Spleen (tissue), 11 donors: Measurements from ENCODE around the gene OR5K2. TPM values are rescaled to one million over a fixed set of nuclear protein-coding genes. Genes with fewer than 3 reads are reported as not detected.

Source experiments
- DNase-seq: peaks from one replicate; pipeline ENCODE4 v3.0.0-alpha.2; 2020
- H3K27ac ChIP-seq, 8 donors: fragments of 200-600 bp; sonication (generic) in 7 of 8; 1 replicate in 4 of 8; 2 replicates in 4 of 8; pipeline versions ENCODE4 v1.5.0 to v1.8.0; 2016 to 2021; ENCODE audit warnings: inconsistent platforms in 4 of 8, mild to moderate bottlenecking in 4 of 8, moderate library complexity in 1 of 8
- H3K27me3 ChIP-seq, 7 donors: fragments of 200-600 bp; sonication (generic) in 6 of 7; replicated peaks in 1 of 7; 1 replicate in 4 of 7; 2 replicates in 3 of 7; pipeline versions ENCODE4 v1.5.0 to v1.8.0; 2016 to 2021; ENCODE audit warnings: inconsistent platforms in 3 of 7, mild to moderate bottlenecking in 1 of 7
- H3K36me3 ChIP-seq, 6 donors: fragments of 200-600 bp; sonication (generic) in 5 of 6; 1 replicate in 4 of 6; 2 replicates in 2 of 6; pipeline versions ENCODE4 v1.5.0 to v1.8.0; 2016 to 2021; ENCODE audit warnings: inconsistent platforms in 2 of 6
- H3K4me1 ChIP-seq, 6 donors: fragments of 200-600 bp; sonication (generic) in 5 of 6; 1 replicate in 3 of 6; 2 replicates in 3 of 6; pipeline versions ENCODE4 v1.5.0 to v1.8.0; 2016 to 2021; ENCODE audit warnings: inconsistent platforms in 3 of 6
- H3K4me3 ChIP-seq, 8 donors: fragments of 200-600 bp; sonication (generic) in 7 of 8; 1 replicate in 4 of 8; 2 replicates in 4 of 8; pipeline versions ENCODE4 v1.5.0 to v1.8.0; 2016 to 2021; ENCODE audit warnings: inconsistent platforms in 4 of 8, mild to moderate bottlenecking in 4 of 8, moderate library complexity in 2 of 8
- H3K9me3 ChIP-seq, 8 donors: fragments of 200-600 bp; sonication (generic) in 7 of 8; 1 replicate in 4 of 8; 2 replicates in 4 of 8; pipeline versions ENCODE4 v1.5.0 to v1.8.0; 2016 to 2021; ENCODE audit warnings: inconsistent platforms in 4 of 8
- CTCF ChIP-seq, 11 experiments: fragments of 200-600 bp in 7 of 11; fragments of 450-650 bp in 4 of 11; sonication (generic) in 4 of 11; IDR thresholded peaks in 8 of 11; conservative IDR thresholded peaks in 3 of 11; 1 replicate in 7 of 11; 2 replicates in 4 of 11; pipeline versions ENCODE4 v1.4.0 to v1.8.0; 2016 to 2021; ENCODE audit warnings: antibody characterized with exemption in 11 of 11, inconsistent platforms in 4 of 11, mild to moderate bottlenecking in 1 of 11
- POLR2A ChIP-seq, 3 donors: fragments of 450-650 bp; IDR thresholded peaks; one replicate each; pipeline ENCODE4 v1.5.1; 2017; ENCODE audit warnings: antibody characterized with exemption in 3 of 3, mild to moderate bottlenecking in 1 of 3
- POLR2AphosphoS5 ChIP-seq, 3 donors: sonication (generic); formaldehyde crosslinking; IDR thresholded peaks; one replicate each; pipeline ENCODE4 v1.5.1; 2017; ENCODE audit warnings: antibody characterized with exemption in 3 of 3
- WGBS, 5 donors: extraction: QIAGEN DNeasy Blood & Tissue Kit in 3 of 5; methylation state at CpG; one replicate each; pipeline versions ENCODE4 v1.1.5 to v1.1.7; 2013 to 2018; 5-methylcytosine and 5-hydroxymethylcytosine counted together
- intact Hi-C: fragments of 100-400 bp; cut with DNase I; formaldehyde crosslinking; loops from one replicate; pipeline ENCODE4 v1.15.0; 2023; ENCODE audit warnings: low total_unique reads
- polyA plus RNA-seq, 3 donors: library from polyadenylated mRNA; stranded (reverse); fragments of 200-250 nt; gene quantifications; one replicate each; pipeline ENCODE4 v1.2.1, GENCODE V29; 2013
- total RNA-seq, 7 donors: library from RNA; depleted of rRNA in 3 of 7; stranded (reverse); fragments of >200 nt in 3 of 7; fragmentation: NEBNext Ultra II Directional in 4 of 7; extraction: Animal tissue kit (Norgen Biotek cat#: 25700) in 4 of 7; gene quantifications; one replicate each; pipeline versions ENCODE4 v1.1.0 to v1.2.1, GENCODE V29; 2016 to 2021
- donor health status: healthy with polysubstance abuse.
- donor health status: DM: no; HTN: no; CAD: no; lungs with moderate emphysema.
- donor health status: DM: no; HTN: no; CAD: no.
- donor health status: Bipolar disorder and iron deficiency.
- donor health status: healthy.
- donor health status: DM: no; HTN: no; CAD: no.
- donor health status: DM: yes; HTN: yes; CAD: no.

OR5K2 gene
- total and polyA plus RNA-seq, 10 donors: not detected

GRCh38 chr3:98513091-98513511 lies 15.6 kb downstream of the OR5K2 start:
- Histone ChIP-seq H3K27me3 (no peaks in the 10 kb centered on the region), H3K36me3 (peaks cover 0 to 100% (median 22%) of the 10 kb centered on the region in 6 donors), H3K9me3 (no peaks in the 10 kb centered on the region), H3K4me3 (no peak overlapping the region), H3K4me1 (peaks cover 0 to 4% (median 0%) of the 10 kb centered on the region in 6 donors), H3K27ac (no peak overlapping the region)
- no peak for DNase-seq
- intact Hi-C loops: no loop called here
- 62 to 83% (median 81%) methylated on average over 4 of the region's 4 CpGs for WGBS, 5 donors
- no peak for TF ChIP-seq POLR2AphosphoS5 (IDR thresholded peaks at IDR 0.05)
- no peak for TF ChIP-seq POLR2A (IDR thresholded peaks at IDR 0.05)
- no peak for TF ChIP-seq CTCF (IDR thresholded peaks at IDR 0.05 in 8 of 11, conservative IDR thresholded peaks at IDR 0.05 in 3 of 11)

- H3K27ac ChIP-seq: no peak overlapping the region
- no peak for TF ChIP-seq CTCF (IDR thresholded peaks at IDR 0.05 in 8 of 11, conservative IDR thresholded peaks at IDR 0.05 in 3 of 11)
- no peak for TF ChIP-seq POLR2AphosphoS5 (IDR thresholded peaks at IDR 0.05)
- no peak for TF ChIP-seq POLR2A (IDR thresholded peaks at IDR 0.05)
- no peak overlapping the region for H3K4me3 ChIP-seq
- 96 to 100% (median 98%) methylated on average over 3 of the region's 3 CpGs for WGBS, 5 donors
- no peaks in the 10 kb centered on the region for H3K27me3 ChIP-seq
- H3K4me1 ChIP-seq: peaks cover 0 to 11% (median 4%) of the 10 kb centered on the region in 6 donors
- intact Hi-C loops: no loop called here
- H3K36me3 ChIP-seq: peaks cover 0 to 100% (median 28%) of the 10 kb centered on the region in 6 donors
- no peak for DNase-seq
- no peaks in the 10 kb centered on the region for H3K9me3 ChIP-seq
Measured at GRCh38 chr3:98513736-98514135, 16.3 kb downstream of the OR5K2 start.

GRCh38 chr3:98514948-98515347 lies 17.5 kb downstream of the OR5K2 start:
- no peaks in the 10 kb centered on the region for H3K9me3 ChIP-seq
- peaks cover 0 to 100% (median 35%) of the 10 kb centered on the region in 6 donors for H3K36me3 ChIP-seq
- H3K27ac ChIP-seq: no peak overlapping the region
- no peaks in the 10 kb centered on the region for H3K27me3 ChIP-seq
- TF ChIP-seq POLR2A (IDR thresholded peaks at IDR 0.05) (no peak), POLR2AphosphoS5 (IDR thresholded peaks at IDR 0.05) (no peak), CTCF (IDR thresholded peaks at IDR 0.05 in 8 of 11, conservative IDR thresholded peaks at IDR 0.05 in 3 of 11) (no peak)
- WGBS, 5 donors: 92 to 100% (median 96%) methylated on average over 1 of the region's 1 CpG
- no peak for DNase-seq
- H3K4me3 ChIP-seq: no peak overlapping the region
- peaks cover 0 to 23% (median 11%) of the 10 kb centered on the region in 6 donors for H3K4me1 ChIP-seq
- intact Hi-C loops: no loop called here

GRCh38 chr3:98518816-98519215 lies 21.3 kb downstream of the OR5K2 start:
- Histone ChIP-seq H3K36me3 (peaks cover 0 to 73% (median 27%) of the 10 kb centered on the region in 6 donors), H3K27me3 (no peaks in the 10 kb centered on the region), H3K27ac (no peak overlapping the region), H3K4me1 (peaks cover 14 to 53% (median 29%) of the 10 kb centered on the region in 6 donors), H3K4me3 (no peak overlapping the region), H3K9me3 (no peaks in the 10 kb centered on the region)
- TF ChIP-seq POLR2A (IDR thresholded peaks at IDR 0.05) (no peak), CTCF (IDR thresholded peaks at IDR 0.05 in 8 of 11, conservative IDR thresholded peaks at IDR 0.05 in 3 of 11) (no peak), POLR2AphosphoS5 (IDR thresholded peaks at IDR 0.05) (no peak)
- WGBS, 5 donors: 90 to 99% (median 97%) methylated on average over 2 of the region's 2 CpGs
- DNase-seq: no peak
- intact Hi-C loops: no loop called here
